ENCODE data around the gene LIAS.

GRCh38 chr4:39446483-39446841, 12.4 kb upstream of the LIAS start:
- TF ChIP-seq CTCF (optimal IDR thresholded peaks at IDR 0.05 in 1 of 3, IDR thresholded peaks at IDR 0.05 in 1 of 3, conservative IDR thresholded peaks at IDR 0.05 in 1 of 3; ENCODE audit: extremely low read depth in 1 of 3, insufficient read depth in 2 of 3, low read length in 3 of 3) (no peak), EZH2 (IDR thresholded peaks at IDR 0.05; ENCODE audit: low read length) (no peak)
